Endothelial cell of umbilical vein (primary cell): ENCODE data around the gene SPRED3. TPM values are rescaled to one million over a fixed set of nuclear protein-coding genes. Genes with fewer than 3 reads are reported as not detected.

Source experiments
- BruUV-seq: library from RNA; stranded (reverse); fragments of 400-500 nt; replicated peaks from 2 replicates; lab custom pipeline; 2021; lab: Mats Ljungman, UMichigan
- CTCF ChIA-PET: fragments of 300-600, 350-600 bp; sonication (Branson Sonifier 250); formaldehyde crosslinking; loops from one replicate; lab custom pipeline; 2021; ENCODE audit warnings: antibody characterized with exemption, inconsistent platforms; lab: Charles Lee
- POLR2A ChIA-PET: fragments of 300-600, 350-600 bp; sonication (Branson Sonifier 250); formaldehyde crosslinking; loops from one replicate; lab custom pipeline; 2021; ENCODE audit warnings: antibody characterized with exemption, inconsistent platforms; lab: Charles Lee
- DNase-seq: peaks from one replicate; pipeline ENCODE4 v3.0.0-alpha.2; 2011; ENCODE audit warnings: low read depth, low spot score
- FAIRE-seq: peaks from 2 replicates; lab custom pipeline; 2011; peaks lifted over from hg19 to GRCh38; lab: Jason Lieb, UNC
- H2AFZ ChIP-seq: 2 replicates; pipeline ENCODE4 v1.6.0; 2012; ENCODE audit warnings: low read depth, low read length, control low read depth, inconsistent platforms
- H3K27ac ChIP-seq: 2 replicates; pipeline ENCODE4 v1.5.1; 2011; ENCODE audit warnings: low read depth, mild to moderate bottlenecking, control low read depth, low read length, moderate library complexity; ENCODE audit not compliant: insufficient read depth
- H3K27me3 ChIP-seq, 2 experiments: 2 replicates each; pipeline versions ENCODE4 v1.6.0 to v1.6.1; 2011; ENCODE audit warnings: low read length in 2 of 2, mixed read lengths in 1 of 2; ENCODE audit not compliant: control insufficient read depth in 2 of 2, insufficient read depth in 2 of 2
- H3K36me3 ChIP-seq, 2 experiments: 2 replicates in 1 of 2; 3 replicates in 1 of 2; pipeline ENCODE4 v1.5.1; 2011; ENCODE audit warnings: low read length in 2 of 2, mild to moderate bottlenecking in 1 of 2, moderate library complexity in 1 of 2; ENCODE audit not compliant: control insufficient read depth in 2 of 2, insufficient read depth in 2 of 2; ENCODE audit errors: extremely low read depth in 1 of 2
- H3K4me1 ChIP-seq: 3 replicates; pipeline ENCODE4 v1.5.1; 2011; ENCODE audit warnings: mild to moderate bottlenecking, low read length; ENCODE audit not compliant: control insufficient read depth, insufficient read depth; ENCODE audit errors: extremely low read depth
- H3K4me2 ChIP-seq: 2 replicates; pipeline ENCODE4 v1.6.1; 2011; ENCODE audit warnings: low read length, control low read depth, mixed read lengths; ENCODE audit not compliant: insufficient read depth
- H3K4me3 ChIP-seq, 3 experiments: fragments of 200-600 bp in 1 of 3; sonication (generic), shearing (Covaris generic) in 1 of 3; replicated peaks in 1 of 3; 2 replicates each; pipeline ENCODE4 v1.5.1; 2011 to 2016; ENCODE audit warnings: control low read depth in 3 of 3, low read length in 3 of 3, mild to moderate bottlenecking in 2 of 3, inconsistent platforms in 1 of 3, low read depth in 1 of 3, moderate library complexity in 1 of 3; ENCODE audit not compliant: insufficient read depth in 1 of 3
- H3K79me2 ChIP-seq: 2 replicates; pipeline ENCODE4 v1.6.0; 2012; ENCODE audit warnings: low read length, inconsistent platforms; ENCODE audit not compliant: control insufficient read depth, insufficient read depth
- H3K9ac ChIP-seq: replicated peaks from 2 replicates; pipeline ENCODE3; 2011; ENCODE audit warnings: low read length, control low read depth; ENCODE audit not compliant: insufficient read depth; ENCODE audit errors: extremely low read depth
- H3K9me1 ChIP-seq: replicated peaks from 3 replicates; pipeline ENCODE4 v1.6.0; 2011; ENCODE audit warnings: mild to moderate bottlenecking, low read length; ENCODE audit not compliant: control insufficient read depth, insufficient read depth; ENCODE audit errors: extremely low read depth
- H3K9me3 ChIP-seq: replicated peaks from 2 replicates; pipeline ENCODE4 v1.5.1; 2012; ENCODE audit warnings: low read length, inconsistent platforms; ENCODE audit not compliant: control insufficient read depth, insufficient read depth
- H4K20me1 ChIP-seq: replicated peaks from 2 replicates; pipeline ENCODE3; 2011; ENCODE audit warnings: mild to moderate bottlenecking, low read length; ENCODE audit not compliant: control insufficient read depth, insufficient read depth; ENCODE audit errors: extremely low read depth
- EZH2 ChIP-seq: IDR thresholded peaks from 2 replicates; pipeline ENCODE4 v1.6.1; 2012; ENCODE audit warnings: borderline replicate concordance, low read depth, mild to moderate bottlenecking, moderate library complexity, low read length, inconsistent platforms; ENCODE audit not compliant: severe bottlenecking
- FOS ChIP-seq: IDR thresholded peaks from 2 replicates; pipeline ENCODE4 v1.6.1; 2011; ENCODE audit warnings: mild to moderate bottlenecking, low read length, moderate library complexity, borderline replicate concordance; ENCODE audit not compliant: insufficient read depth
- GATA2 ChIP-seq: IDR thresholded peaks from 2 replicates; pipeline ENCODE4 v1.7.0; 2011; ENCODE audit warnings: low read depth, mild to moderate bottlenecking, moderate library complexity, mixed read lengths, low read length; ENCODE audit not compliant: insufficient read length, insufficient read depth
- JUN ChIP-seq: IDR thresholded peaks from 2 replicates; pipeline ENCODE4 v1.6.1; 2011; ENCODE audit warnings: borderline replicate concordance, low read depth; ENCODE audit not compliant: insufficient read length, insufficient read depth
- MYC ChIP-seq: IDR thresholded peaks from one replicate; pipeline ENCODE4 v1.6.1; 2011; ENCODE audit warnings: mild to moderate bottlenecking, low read depth, low read length
- POLR2A ChIP-seq: IDR thresholded peaks from 2 replicates; pipeline ENCODE4 v1.6.1; 2012; ENCODE audit warnings: low read depth, mild to moderate bottlenecking, control low read depth, low read length
- POLR2AphosphoS5 ChIP-seq: IDR thresholded peaks from 2 replicates; pipeline ENCODE4 v1.6.1; 2012; ENCODE audit warnings: low read depth, mild to moderate bottlenecking, control low read depth, low read length, moderate library complexity; ENCODE audit not compliant: insufficient read depth
- dilution Hi-C: fragments of 300-500 bp; cut with MboI; formaldehyde crosslinking; loops from one replicate; pipeline ENCODE4 v1.15.0; 2019; ENCODE audit warnings: low sequenced_read_pairs; ENCODE audit not compliant: extremely low pct_ligation_motif_present
- intact Hi-C: fragments of 100-400 bp; cut with micrococcal nuclease; formaldehyde crosslinking; loops from one replicate; pipeline ENCODE4 v1.10.0; 2022
- polyA plus RNA-seq, 4 experiments: library from polyadenylated mRNA; depleted of rRNA in 3 of 4; stranded (reverse) in 3 of 4; unstranded in 1 of 4; fragments of >200 nt; gene quantifications; 2 replicates each; pipeline versions ENCODE4 v1.2.1 to v1.2.3, GENCODE V29; 2011 to 2012; ENCODE audit warnings: missing spikeins in 1 of 4
- total RNA-seq: library from RNA; stranded (reverse); gene quantifications from 2 replicates; pipeline ENCODE4 v1.2.3, GENCODE V29; 2021
- TF ChIP-seq, protein P1 (sequence below): IDR thresholded peaks from 2 replicates; pipeline ENCODE4 v1.6.1; 2011; ENCODE audit not compliant: insufficient read depth, insufficient read length
- TF ChIP-seq, protein P2 (sequence below), 2 donors: IDR thresholded peaks; 1 replicate in 1 of 2; 2 replicates in 1 of 2; pipeline ENCODE4 v1.5.1; 2011; ENCODE audit warnings: low read length in 2 of 2, mild to moderate bottlenecking in 2 of 2, moderate library complexity in 2 of 2, control low read depth in 1 of 2, inconsistent platforms in 1 of 2, low read depth in 1 of 2; ENCODE audit not compliant: insufficient read depth in 1 of 2; ENCODE audit errors: extremely low read depth in 1 of 2

The SPRED3 gene
- total and polyA plus RNA-seq, 2 donors (not counting 3 experiments of a cell fraction or from before 2014, with no cell fraction given), result 5.7 to 15.7 TPM

DNA sequence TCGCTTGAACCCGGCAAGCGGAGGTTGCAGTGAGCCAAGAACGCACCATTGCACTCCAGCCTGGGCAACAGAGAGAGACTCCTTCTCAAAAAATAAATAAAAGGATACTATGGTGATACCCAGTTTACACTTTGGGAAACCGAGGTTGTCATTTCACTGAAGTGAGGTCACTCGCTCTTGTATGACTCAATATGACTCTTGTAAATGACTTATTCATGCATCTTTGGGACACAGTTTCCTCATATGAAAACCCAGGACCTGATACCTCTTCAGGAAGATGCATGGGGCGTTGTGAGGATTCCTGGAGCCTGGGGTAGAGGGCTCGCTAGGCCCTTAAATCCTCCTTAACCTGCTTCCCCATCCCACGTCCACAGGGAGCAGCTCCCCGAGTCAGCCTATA is 9.6 kb upstream of the SPRED3 start:
- intact Hi-C loops (no loop called here), dilution Hi-C loops (no loop called here)
- Histone ChIP-seq H3K4me1 (peaks cover 14% of the 10 kb centered on the region), H3K36me3 (peaks cover 12 to 42% of the 10 kb centered on the region in 2 experiments), H3K27me3 (no peaks in the 10 kb centered on the region), H3K9me3 (no peaks in the 10 kb centered on the region), H3K9ac (no peak overlapping the region), H3K9me1 (no peaks in the 10 kb centered on the region), H3K4me2 (no peak overlapping the region), H3K79me2 (peaks cover 27% of the 10 kb centered on the region), H3K27ac (no peak overlapping the region), H4K20me1 (no peaks in the 10 kb centered on the region), H3K4me3 (no peak overlapping the region), H2AFZ (no peak overlapping the region)
- FAIRE-seq (no peak), DNase-seq (no peak)
- ChIA-PET CTCF (interaction anchor here (1.1 kb wide), 1 partner anchor 9 kb away, joined by 4 read pairs; the partner anchor contains the start of gene GGN), POLR2A (no interaction called here)
- TF ChIP-seq POLR2AphosphoS5, result no peak
- TF ChIP-seq FOS, result no peak
- TF ChIP-seq EZH2, result no peak
- no peak for TF ChIP-seq GATA2
- no peak for TF ChIP-seq MYC
- TF ChIP-seq, protein P1, sequence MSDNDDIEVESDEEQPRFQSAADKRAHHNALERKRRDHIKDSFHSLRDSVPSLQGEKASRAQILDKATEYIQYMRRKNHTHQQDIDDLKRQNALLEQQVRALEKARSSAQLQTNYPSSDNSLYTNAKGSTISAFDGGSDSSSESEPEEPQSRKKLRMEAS, result no peak
- TF ChIP-seq, protein P2, sequence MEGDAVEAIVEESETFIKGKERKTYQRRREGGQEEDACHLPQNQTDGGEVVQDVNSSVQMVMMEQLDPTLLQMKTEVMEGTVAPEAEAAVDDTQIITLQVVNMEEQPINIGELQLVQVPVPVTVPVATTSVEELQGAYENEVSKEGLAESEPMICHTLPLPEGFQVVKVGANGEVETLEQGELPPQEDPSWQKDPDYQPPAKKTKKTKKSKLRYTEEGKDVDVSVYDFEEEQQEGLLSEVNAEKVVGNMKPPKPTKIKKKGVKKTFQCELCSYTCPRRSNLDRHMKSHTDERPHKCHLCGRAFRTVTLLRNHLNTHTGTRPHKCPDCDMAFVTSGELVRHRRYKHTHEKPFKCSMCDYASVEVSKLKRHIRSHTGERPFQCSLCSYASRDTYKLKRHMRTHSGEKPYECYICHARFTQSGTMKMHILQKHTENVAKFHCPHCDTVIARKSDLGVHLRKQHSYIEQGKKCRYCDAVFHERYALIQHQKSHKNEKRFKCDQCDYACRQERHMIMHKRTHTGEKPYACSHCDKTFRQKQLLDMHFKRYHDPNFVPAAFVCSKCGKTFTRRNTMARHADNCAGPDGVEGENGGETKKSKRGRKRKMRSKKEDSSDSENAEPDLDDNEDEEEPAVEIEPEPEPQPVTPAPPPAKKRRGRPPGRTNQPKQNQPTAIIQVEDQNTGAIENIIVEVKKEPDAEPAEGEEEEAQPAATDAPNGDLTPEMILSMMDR (IDR thresholded peaks at IDR 0.05; ENCODE audit: extremely low read depth in 1 of 2, insufficient read depth in 1 of 2, low read depth in 1 of 2, low read length in 2 of 2), result no peak
- no peak for TF ChIP-seq JUN
- TF ChIP-seq POLR2A, result no peak
- BruUV-seq, result no TSS peak
